GM12865 (cell line): ENCODE data around the gene LUC7L3.

Experiments used
- DNase-seq: peaks from one replicate; pipeline ENCODE4 v3.0.0; 2010; ENCODE audit warnings: low read depth
- H3K4me3 ChIP-seq: 2 replicates; pipeline ENCODE4 v1.5.1; 2011; ENCODE audit warnings: mild to moderate bottlenecking, low read depth, low read length, control low read depth
- CTCF ChIP-seq: IDR thresholded peaks from 2 replicates; pipeline ENCODE4 v1.5.1; 2011; ENCODE audit warnings: low read length, control low read depth, low read depth, inconsistent platforms; ENCODE audit not compliant: insufficient read depth; ENCODE audit errors: missing control alignments

LUC7L3 gene

DNA sequence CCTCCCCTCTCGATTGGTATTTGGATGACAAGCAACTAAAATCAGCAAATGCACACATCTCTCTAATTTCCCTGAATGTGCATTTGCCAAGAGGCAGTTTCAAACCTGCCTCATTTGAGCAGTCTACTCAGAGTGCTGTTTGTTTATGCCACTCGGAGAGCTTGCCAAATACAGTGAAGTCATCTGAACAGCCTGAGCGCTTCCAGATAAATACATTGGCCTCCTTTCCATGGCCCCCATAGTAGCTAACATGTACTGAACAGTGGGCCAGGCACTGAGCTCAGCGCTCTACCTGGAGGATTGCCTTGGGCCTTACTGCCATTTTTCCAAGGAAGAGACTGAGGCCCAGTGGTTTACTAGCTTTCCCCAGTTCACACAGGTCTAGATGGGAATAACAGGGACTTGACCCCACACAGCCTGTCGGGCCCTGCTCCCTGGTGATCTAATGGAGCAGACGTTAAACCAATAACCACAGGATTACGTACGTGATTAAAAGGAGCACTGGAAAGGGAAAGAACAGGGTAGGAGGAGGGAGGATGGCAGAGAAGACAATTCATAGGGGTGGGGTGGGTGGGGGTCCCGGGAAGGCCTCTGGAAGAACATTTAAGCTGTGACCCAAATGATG is 66.7 kb downstream of the LUC7L3 start:
- H3K4me3 ChIP-seq, result no peak overlapping the region
- no peak for TF ChIP-seq CTCF
- no peak for DNase-seq

GRCh38 chr17:50787106-50787505 is 67.7 kb downstream of the LUC7L3 start:
- TF ChIP-seq CTCF, result no peak
- no peak for DNase-seq
- no peak overlapping the region for H3K4me3 ChIP-seq

DNA sequence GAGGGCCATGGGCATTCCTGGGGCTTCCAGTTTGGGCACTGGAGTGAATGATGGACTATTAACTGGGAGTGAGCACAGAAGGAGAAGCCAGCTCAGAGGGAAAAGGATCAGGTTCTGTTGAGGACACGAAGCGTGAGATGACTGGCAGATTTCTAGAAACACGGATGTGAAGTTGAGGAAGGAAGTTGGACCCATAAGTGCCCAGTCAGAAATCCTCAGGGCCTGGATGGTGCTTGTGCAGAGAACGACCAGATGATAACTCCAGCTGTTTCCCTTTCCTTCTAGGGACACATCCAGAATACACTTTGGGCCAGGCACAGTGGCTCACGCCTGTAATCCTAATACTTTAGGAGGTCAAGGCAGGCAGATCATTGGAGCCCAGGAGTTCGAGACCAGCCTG is 71.2 kb downstream of the LUC7L3 start:
- H3K4me3 ChIP-seq, result no peak overlapping the region
- DNase-seq, result no peak
- no peak for TF ChIP-seq CTCF

DNA sequence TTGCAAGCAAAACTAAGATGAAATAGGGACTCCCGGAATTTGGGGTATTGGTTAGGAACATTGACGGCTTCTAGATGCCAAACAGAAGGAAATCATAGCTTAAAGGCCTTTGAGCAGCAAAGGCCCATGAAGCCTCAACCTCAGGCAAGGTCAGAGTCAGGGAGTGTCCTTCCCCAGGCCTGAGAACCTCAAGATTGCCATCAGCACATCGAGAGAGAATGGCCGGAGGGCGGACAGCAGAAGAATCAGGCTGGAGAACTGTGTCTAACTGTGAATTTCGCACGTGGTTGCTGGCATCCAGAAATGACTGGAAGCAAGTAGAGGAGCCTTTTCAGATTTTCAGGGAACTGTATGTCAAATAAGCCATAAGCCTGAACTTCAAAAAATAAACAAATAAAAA is 72.7 kb downstream of the LUC7L3 start:
- H3K4me3 ChIP-seq, result no peak overlapping the region
- DNase-seq, result no peak
- no peak for TF ChIP-seq CTCF

- no peak for TF ChIP-seq CTCF
- no peak for DNase-seq
- H3K4me3 ChIP-seq, result no peak overlapping the region
Observed at GRCh38 chr17:50793007-50793406, 73.6 kb downstream of the LUC7L3 start.

- H3K4me3 ChIP-seq, result no peak overlapping the region
- no peak for DNase-seq
- TF ChIP-seq CTCF, result no peak
Observed at GRCh38 chr17:50794361-50794760, 75.0 kb downstream of the LUC7L3 start.

DNA sequence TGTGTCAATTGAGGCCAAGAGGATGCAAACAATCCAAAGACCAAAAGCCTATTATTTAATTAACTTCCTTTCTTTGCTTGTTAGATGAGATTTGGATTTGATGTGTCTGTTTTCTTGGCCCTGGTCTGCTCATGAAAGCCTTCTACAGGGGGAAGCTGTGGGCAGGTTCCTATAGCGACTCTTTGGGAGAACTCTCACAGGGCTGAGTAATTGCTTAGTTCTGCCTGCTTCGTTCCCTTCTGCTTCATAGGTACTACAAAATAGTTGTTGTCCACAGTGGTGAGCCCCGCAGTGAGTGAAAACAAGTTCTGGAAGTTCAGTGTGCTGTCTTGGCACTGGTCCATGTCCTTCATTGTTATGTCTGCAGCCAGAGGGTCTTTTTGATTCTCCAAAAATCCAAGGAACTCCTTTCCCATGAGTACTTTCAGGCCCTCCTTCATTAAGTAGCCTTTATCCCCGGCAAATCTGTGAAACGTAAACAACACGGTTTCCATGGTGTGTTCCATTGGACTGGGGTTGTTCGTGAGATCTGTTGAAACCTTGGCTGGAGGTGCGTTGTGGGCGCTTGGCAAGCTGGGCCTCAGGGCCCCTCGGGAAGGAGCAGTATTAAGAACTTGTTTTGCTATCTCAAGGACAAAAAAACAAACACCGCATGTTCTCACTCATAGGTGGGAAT is 77.9 kb downstream of the LUC7L3 start:
- no peak for TF ChIP-seq CTCF
- no peak overlapping the region for H3K4me3 ChIP-seq
- no peak for DNase-seq
